IMR-90 (cell line): ENCODE results near the gene ANO9. TPM values are rescaled to one million over a fixed set of nuclear protein-coding genes. Genes with fewer than 3 reads are reported as not detected.

Experiments
- ELK1 ChIP-seq: fragments of 150-350 bp; IDR thresholded peaks from 2 replicates; pipeline ENCODE4 v1.6.1; 2016; ENCODE audit warnings: low read depth, mild to moderate bottlenecking, low read length, moderate library complexity, borderline replicate concordance
- polyA plus RNA-seq, 3 experiments: library from polyadenylated mRNA; depleted of rRNA; stranded (reverse); fragments of >200 nt; gene quantifications; 2 replicates each; pipeline ENCODE4 v1.2.3, GENCODE V29; 2012; ENCODE audit warnings: low replicate concordance in 1 of 3
- total RNA-seq: library from RNA; depleted of rRNA; stranded (reverse); fragments of >200 nt; gene quantifications from 2 replicates; pipeline ENCODE4 v1.2.3, GENCODE V29; 2012

ANO9 gene
- total and polyA plus RNA-seq, 2 of the 4 experiments (the other 2 are of a cell fraction) = not detected

DNA sequence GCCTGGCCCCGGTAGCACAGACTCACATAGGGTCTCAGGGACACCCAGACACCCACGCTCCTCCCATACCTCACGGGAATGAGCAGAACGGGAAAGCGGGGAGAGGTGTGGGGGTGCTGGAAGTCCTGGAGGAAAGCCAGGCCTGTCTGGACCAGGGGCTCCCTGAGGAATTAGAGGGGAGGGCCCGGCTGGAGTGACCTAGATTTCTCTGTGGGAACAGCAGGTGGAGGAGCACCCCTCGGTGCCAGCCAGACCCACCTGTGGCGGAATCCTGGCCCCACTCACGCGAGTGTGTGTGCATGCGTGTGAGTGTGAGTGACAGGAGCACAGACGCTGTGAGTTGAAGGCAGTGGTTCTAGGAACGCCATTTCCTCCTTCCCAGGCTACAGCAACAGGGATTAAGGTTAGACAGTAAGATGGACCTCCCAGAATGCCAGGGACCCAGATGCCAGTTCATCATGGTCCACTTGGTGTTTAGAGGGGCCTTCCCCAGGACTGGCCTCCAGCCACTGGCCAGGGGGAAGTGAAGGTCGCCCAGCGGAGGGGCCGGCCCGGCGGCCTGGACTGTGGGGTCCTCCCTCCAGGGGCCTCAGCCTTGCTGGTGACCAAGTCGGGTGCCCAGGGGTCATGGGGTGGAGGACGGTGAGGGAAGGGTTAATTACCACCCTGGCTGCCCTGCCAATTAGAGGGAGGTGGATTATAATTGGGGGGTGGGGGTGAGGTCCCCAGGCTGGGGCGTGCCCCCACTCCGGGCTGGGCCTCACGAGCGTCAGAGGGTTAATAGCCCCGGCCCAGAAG lies 46.8 kb downstream of the ANO9 start (continued):
- no peak for TF ChIP-seq ELK1
